Fibroblast of the aortic adventitia (primary cell): ENCODE data around the gene IP6K3. TPM values are rescaled to one million over a fixed set of nuclear protein-coding genes. Genes with fewer than 3 reads are reported as not detected.

ENCODE experiments used
- DNase-seq: peaks from one replicate; pipeline ENCODE4 v3.0.0-alpha.2; 2010; ENCODE audit warnings: low read depth
- H3K4me3 ChIP-seq: 2 replicates; pipeline ENCODE4 v1.5.1; 2011; ENCODE audit warnings: low read depth, mild to moderate bottlenecking, control low read depth, low read length, moderate library complexity
- CTCF ChIP-seq: IDR thresholded peaks from 2 replicates; pipeline ENCODE4 v1.5.1; 2011; ENCODE audit warnings: mild to moderate bottlenecking, low read length, control low read depth, inconsistent platforms; ENCODE audit not compliant: insufficient read depth
- total RNA-seq: library from RNA; depleted of rRNA; stranded (reverse); fragments of >200 nt; gene quantifications from 2 replicates; pipeline ENCODE4 v1.2.3, GENCODE V29; 2012; ENCODE audit warnings: low replicate concordance

IP6K3 gene
- total RNA-seq, 1 donor = not detected

GRCh38 chr6:33714385-33715040 lies 32.2 kb downstream of the IP6K3 start:
- DNase-seq = no peak
- no peak overlapping the region for H3K4me3 ChIP-seq
- TF ChIP-seq CTCF = no peak

GRCh38 chr6:33713786-33714185 lies 32.9 kb downstream of the IP6K3 start:
- DNase-seq = no peak
- H3K4me3 ChIP-seq = no peak overlapping the region
- TF ChIP-seq CTCF = no peak

GRCh38 chr6:33712914-33713313 lies 33.8 kb downstream of the IP6K3 start:
- no peak for TF ChIP-seq CTCF
- no peak for DNase-seq
- H3K4me3 ChIP-seq = no peak overlapping the region

- TF ChIP-seq CTCF = peak; percentile 71
- peak within 1 kb of the TSS; percentile 97 for H3K4me3 ChIP-seq
- DNase-seq = peak; percentile 97
Measured at GRCh38 chr6:33711140-33712129, 35.3 kb downstream of the IP6K3 start, which contains the start of gene UQCC2. TSS of gene UQCC2 (minus strand) at chr6:33711700. CDS start at chr6:33711686, 14 bp downstream.

GRCh38 chr6:33710296-33711121 lies 36.2 kb downstream of the IP6K3 start:
- TF ChIP-seq CTCF = no peak
- peak overlapping the region; percentile 97 for H3K4me3 ChIP-seq
- DNase-seq = no peak

- DNase-seq = no peak
- TF ChIP-seq CTCF = no peak
- H3K4me3 ChIP-seq = no peak overlapping the region
Measured at GRCh38 chr6:33709605-33710295, 37.0 kb downstream of the IP6K3 start.
